IMR-90 (cell line): ENCODE measurements around the gene GUCY2C. TPM values are rescaled to one million over a fixed set of nuclear protein-coding genes. Genes with fewer than 3 reads are reported as not detected.

Experiments used
- ATAC-seq: fragments of 200-7000 bp; cut with Tn5 transposase; 2 replicates; pipeline ENCODE4 v1.9.1; 2020; ENCODE audit warnings: low read depth, mild to moderate bottlenecking, moderate library complexity
- BruUV-seq: library from RNA; stranded (reverse); fragments of 400-500 nt; replicated peaks from 2 replicates; lab custom pipeline; 2021; lab: Mats Ljungman, UMichigan
- CTCF ChIA-PET: fragments of 300-600 bp; formaldehyde crosslinking; extraction: SDS; loops from one replicate; lab custom pipeline; 2021; ENCODE audit warnings: antibody characterized with exemption; lab: Yijun Ruan, JAX
- POLR2A ChIA-PET: fragments of 300-600 bp; sonication (Branson Sonifier 250); formaldehyde crosslinking; loops from one replicate; lab custom pipeline; 2022; ENCODE audit warnings: antibody characterized with exemption; ENCODE audit not compliant: unreplicated experiment; lab: Charles Lee
- DNase-seq: peaks from one replicate; pipeline ENCODE4 v3.0.0; 2013
- H2AFZ ChIP-seq: replicated peaks from 2 replicates; pipeline ENCODE3; 2013; ENCODE audit warnings: low read length, mild to moderate bottlenecking; ENCODE audit not compliant: poor library complexity
- H2AK5ac ChIP-seq: 2 replicates; pipeline ENCODE4 v1.6.1; 2013; ENCODE audit warnings: low read depth, low read length, inconsistent platforms
- H2AK9ac ChIP-seq: replicated peaks from 2 replicates; pipeline ENCODE3; 2013; ENCODE audit warnings: mild to moderate bottlenecking, low read depth, low read length, moderate library complexity; ENCODE audit not compliant: poor library complexity
- H2BK120ac ChIP-seq: 2 replicates; pipeline ENCODE4 v1.6.1; 2013; ENCODE audit warnings: low read depth, low read length, inconsistent platforms
- H2BK15ac ChIP-seq: 3 replicates; pipeline ENCODE4 v1.6.1; 2013; ENCODE audit warnings: low read depth, low read length, inconsistent platforms
- H2BK20ac ChIP-seq: 2 replicates; pipeline ENCODE4 v1.6.1; 2013; ENCODE audit warnings: low read depth, mild to moderate bottlenecking, inconsistent platforms, low read length, moderate library complexity
- H2BK5ac ChIP-seq: 2 replicates; pipeline ENCODE4 v1.6.1; 2013; ENCODE audit warnings: mild to moderate bottlenecking, low read depth, low read length, inconsistent platforms; ENCODE audit not compliant: poor library complexity, severe bottlenecking
- H3K14ac ChIP-seq: replicated peaks from 2 replicates; pipeline ENCODE4 v1.6.1; 2013; ENCODE audit warnings: low read depth, low read length, inconsistent platforms
- H3K18ac ChIP-seq: 2 replicates; pipeline ENCODE4 v1.6.1; 2013; ENCODE audit warnings: low read depth, low read length, control low read depth
- H3K23ac ChIP-seq: 2 replicates; pipeline ENCODE4 v1.6.1; 2013; ENCODE audit warnings: low read depth, low read length, inconsistent platforms
- H3K27ac ChIP-seq: 2 replicates; pipeline ENCODE4 v1.5.1; 2013; ENCODE audit warnings: mild to moderate bottlenecking, control low read depth, low read length; ENCODE audit not compliant: insufficient read depth
- H3K27me3 ChIP-seq: 2 replicates; pipeline ENCODE4 v1.6.1; 2013; ENCODE audit warnings: low read length; ENCODE audit not compliant: control insufficient read depth, insufficient read depth
- H3K36me3 ChIP-seq: 2 replicates; pipeline ENCODE4 v1.6.1; 2013; ENCODE audit warnings: low read length, mixed read lengths; ENCODE audit not compliant: control insufficient read depth, insufficient read depth
- H3K4ac ChIP-seq: 2 replicates; pipeline ENCODE4 v1.6.1; 2013; ENCODE audit warnings: low read depth, low read length, inconsistent platforms
- H3K4me1 ChIP-seq: 2 replicates; pipeline ENCODE4 v1.6.1; 2013; ENCODE audit warnings: low read length, mixed read lengths; ENCODE audit not compliant: control insufficient read depth, insufficient read depth
- H3K4me2 ChIP-seq: 2 replicates; pipeline ENCODE4 v1.6.1; 2013; ENCODE audit warnings: low read depth, mild to moderate bottlenecking, control low read depth, low read length, moderate library complexity
- H3K4me3 ChIP-seq: 2 replicates; pipeline ENCODE4 v1.5.1; 2013; ENCODE audit warnings: low read depth, mild to moderate bottlenecking, control low read depth, low read length, moderate library complexity; ENCODE audit not compliant: insufficient read depth
- H3K56ac ChIP-seq: 2 replicates; pipeline ENCODE4 v1.6.1; 2013; ENCODE audit warnings: low read length, inconsistent platforms; ENCODE audit not compliant: insufficient read depth; ENCODE audit errors: extremely low read depth
- H3K79me1 ChIP-seq, 2 experiments: 2 replicates each; pipeline ENCODE4 v1.6.1; 2013; ENCODE audit warnings: low read length in 2 of 2, inconsistent platforms in 1 of 2, low read depth in 1 of 2
- H3K9ac ChIP-seq: 2 replicates; pipeline ENCODE4 v1.6.1; 2013; ENCODE audit warnings: low read depth, low read length, control low read depth
- H3K9me1 ChIP-seq: 2 replicates; pipeline ENCODE4 v1.6.1; 2013; ENCODE audit warnings: low read length, inconsistent platforms; ENCODE audit not compliant: insufficient read depth
- H3K9me3 ChIP-seq: 2 replicates; pipeline ENCODE4 v1.6.1; 2013; ENCODE audit warnings: low read length; ENCODE audit not compliant: control insufficient read depth, insufficient read depth
- H4K20me1 ChIP-seq: 2 replicates; pipeline ENCODE4 v1.6.1; 2013; ENCODE audit warnings: low read length, inconsistent platforms; ENCODE audit not compliant: insufficient read depth
- H4K5ac ChIP-seq: 2 replicates; pipeline ENCODE4 v1.6.1; 2013; ENCODE audit warnings: mild to moderate bottlenecking, low read depth, low read length, control low read depth
- H4K8ac ChIP-seq, 2 experiments: 2 replicates each; pipeline ENCODE4 v1.6.1; 2013; ENCODE audit warnings: low read depth in 2 of 2, low read length in 2 of 2, control low read depth in 1 of 2, inconsistent platforms in 1 of 2
- H4K91ac ChIP-seq: 2 replicates; pipeline ENCODE4 v1.6.1; 2013; ENCODE audit warnings: low read depth, low read length, inconsistent platforms; ENCODE audit not compliant: insufficient read depth
- MAFK ChIP-seq: IDR thresholded peaks from 2 replicates; pipeline ENCODE4 v1.6.1; 2012; ENCODE audit warnings: low read depth, low read length, improper control_type of control experiment
- MAZ ChIP-seq: IDR thresholded peaks from 2 replicates; pipeline ENCODE4 v1.6.1; 2012; ENCODE audit warnings: low read depth, mild to moderate bottlenecking, low read length, improper control_type of control experiment, moderate library complexity, borderline replicate concordance
- MXI1 ChIP-seq: IDR thresholded peaks from 2 replicates; pipeline ENCODE4 v1.6.1; 2012; ENCODE audit warnings: low read depth, mild to moderate bottlenecking, low read length, moderate library complexity, borderline replicate concordance
- NFE2L2 ChIP-seq: fragments of 150-350 bp; IDR thresholded peaks from 2 replicates; pipeline ENCODE4 v1.6.1; 2016; ENCODE audit warnings: low read depth, mild to moderate bottlenecking, low read length
- POLR2A ChIP-seq: IDR thresholded peaks from 2 replicates; pipeline ENCODE4 v1.6.1; 2012; ENCODE audit warnings: mild to moderate bottlenecking, low read depth, low read length
- RAD21 ChIP-seq: IDR thresholded peaks from 2 replicates; pipeline ENCODE4 v1.6.1; 2012; ENCODE audit warnings: low read length, improper control_type of control experiment
- RCOR1 ChIP-seq: IDR thresholded peaks from 2 replicates; pipeline ENCODE4 v1.6.1; 2012; ENCODE audit warnings: mild to moderate bottlenecking, low read length, improper control_type of control experiment; ENCODE audit not compliant: insufficient replicate concordance
- RFX5 ChIP-seq: IDR thresholded peaks from 2 replicates; pipeline ENCODE4 v1.8.0; 2012; ENCODE audit warnings: low read depth, mild to moderate bottlenecking, low read length, moderate library complexity
- WGBS, 2 experiments: methylation state at CpG; one replicate each; pipeline versions ENCODE4 v1.1.5 to v1.1.7; 2013; ENCODE audit warnings: missing lambda C conversion rate in 2 of 2; ENCODE audit not compliant: insufficient read length in 1 of 2; ENCODE audit errors: extremely low coverage in 2 of 2; 5-methylcytosine and 5-hydroxymethylcytosine counted together
- dilution Hi-C: fragments of 300-500 bp; cut with HindIII; formaldehyde crosslinking; loops from one replicate; pipeline ENCODE4 v1.14.3; 2018; ENCODE audit warnings: low sequenced_read_pairs; ENCODE audit not compliant: unreplicated experiment
- in situ Hi-C: fragments of 300-500 bp; cut with MboI; formaldehyde crosslinking; loops from 3 replicates; pipeline ENCODE4 v1.14.3; 2019; ENCODE audit warnings: low sequenced_read_pairs, inconsistent platforms, mixed read lengths
- intact Hi-C: fragments of 100-400 bp; cut with micrococcal nuclease; formaldehyde crosslinking; loops from 2 replicates; pipeline ENCODE4 v1.10.0; 2022
- polyA plus RNA-seq, 3 experiments: library from polyadenylated mRNA; depleted of rRNA; stranded (reverse); fragments of >200 nt; gene quantifications; 2 replicates each; pipeline ENCODE4 v1.2.3, GENCODE V29; 2012; ENCODE audit warnings: low replicate concordance in 1 of 3
- total RNA-seq: library from RNA; depleted of rRNA; stranded (reverse); fragments of >200 nt; gene quantifications from 2 replicates; pipeline ENCODE4 v1.2.3, GENCODE V29; 2012
- TF ChIP-seq, protein P1 (sequence below): fragments of 150-350 bp; IDR thresholded peaks from 2 replicates; pipeline ENCODE4 v1.6.1; 2017; ENCODE audit warnings: mild to moderate bottlenecking, antibody characterized with exemption, low read length, low read depth
- TF ChIP-seq, protein P2 (sequence below): fragments of 150-350 bp; IDR thresholded peaks from 2 replicates; pipeline ENCODE4 v1.6.1; 2016; ENCODE audit warnings: low read depth, mild to moderate bottlenecking, low read length, moderate library complexity, borderline replicate concordance
- TF ChIP-seq, protein P3 (sequence below): conservative IDR thresholded peaks from 2 replicates; pipeline ENCODE4 v1.5.1; 2012; ENCODE audit warnings: mild to moderate bottlenecking, low read depth, low read length, improper control_type of control experiment

GUCY2C gene
- total and polyA plus RNA-seq, 2 of the 4 experiments (the other 2 are of a cell fraction), result not detected

DNA sequence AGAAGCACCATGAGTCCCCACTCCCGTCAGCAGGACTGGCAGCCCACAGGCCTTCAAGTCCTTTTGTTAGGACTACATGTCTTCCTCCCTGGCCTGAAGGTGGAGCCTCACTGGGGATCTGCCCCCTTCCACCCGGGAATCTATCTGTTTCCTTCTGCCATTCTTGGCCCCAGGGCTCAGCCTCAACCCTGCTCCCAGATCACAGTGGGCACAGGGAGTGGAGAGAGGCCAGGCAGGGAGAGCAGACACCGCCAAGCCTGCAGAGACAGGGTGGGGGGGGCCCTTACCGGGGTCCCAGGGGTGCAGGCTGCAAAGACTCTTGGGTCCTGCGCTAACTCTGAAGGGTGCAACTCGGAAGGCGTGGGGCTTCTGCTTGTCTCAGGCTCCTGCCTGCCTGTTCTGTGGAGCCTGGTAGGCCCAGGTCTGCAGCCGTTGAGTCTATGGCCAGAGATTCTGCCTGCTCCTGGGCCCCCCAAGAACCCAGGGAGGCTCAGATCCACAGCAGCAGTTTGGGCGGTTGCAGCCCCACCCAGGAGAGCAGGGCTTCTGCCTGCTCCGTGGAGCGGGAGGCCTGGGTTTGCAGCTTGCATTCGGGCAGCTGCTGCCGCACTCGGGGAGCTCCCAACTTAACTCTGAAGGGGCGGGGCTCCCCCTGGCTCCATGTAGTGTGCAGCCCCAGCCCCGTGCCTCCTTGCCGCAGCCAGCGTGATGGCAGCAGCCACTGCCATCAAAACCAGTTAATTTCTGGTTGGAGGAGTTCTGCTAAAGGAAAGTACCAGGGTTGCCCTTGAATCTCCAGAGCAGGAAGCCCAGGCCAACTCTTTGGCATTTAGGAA lies 107.0 kb downstream of the GUCY2C start (continued):
- TF ChIP-seq, protein P1, sequence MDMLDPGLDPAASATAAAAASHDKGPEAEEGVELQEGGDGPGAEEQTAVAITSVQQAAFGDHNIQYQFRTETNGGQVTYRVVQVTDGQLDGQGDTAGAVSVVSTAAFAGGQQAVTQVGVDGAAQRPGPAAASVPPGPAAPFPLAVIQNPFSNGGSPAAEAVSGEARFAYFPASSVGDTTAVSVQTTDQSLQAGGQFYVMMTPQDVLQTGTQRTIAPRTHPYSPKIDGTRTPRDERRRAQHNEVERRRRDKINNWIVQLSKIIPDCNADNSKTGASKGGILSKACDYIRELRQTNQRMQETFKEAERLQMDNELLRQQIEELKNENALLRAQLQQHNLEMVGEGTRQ, result no peak

DNA sequence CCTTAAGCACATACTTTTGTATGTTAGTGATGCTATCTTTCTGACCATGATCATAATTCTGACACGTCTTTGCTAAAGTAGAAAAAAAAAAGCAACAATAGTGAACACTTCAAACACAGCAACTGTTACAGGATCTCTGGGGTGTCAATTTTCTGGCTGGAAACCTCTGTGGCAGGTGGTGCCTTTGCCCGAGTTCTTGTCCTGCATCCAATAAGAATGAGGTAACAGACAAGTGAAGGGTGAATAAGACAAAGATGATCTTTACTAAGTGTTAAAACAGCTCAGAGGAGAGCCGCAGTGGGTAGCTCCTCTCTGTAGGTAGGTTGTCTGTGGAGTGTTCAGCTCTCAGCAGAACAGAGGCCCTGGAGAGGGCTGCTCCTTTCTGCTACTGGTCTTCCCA lies 107.8 kb downstream of the GUCY2C start:
- H3K9ac ChIP-seq, result no peak overlapping the region
- no peak overlapping the region for H3K4me2 ChIP-seq
- dilution Hi-C loops, result no loop called here
- H3K4me1 ChIP-seq, result no peaks in the 10 kb centered on the region
- no peak for ATAC-seq
- BruUV-seq, result no TSS peak
- no peak overlapping the region for H3K23ac ChIP-seq
- no peak overlapping the region for H3K14ac ChIP-seq
- peaks cover 4% of the 10 kb centered on the region; the same call in 1 of the 2 replicates for H3K9me3 ChIP-seq
- in situ Hi-C loops, result no loop called here
- no peaks in the 10 kb centered on the region for H3K9me1 ChIP-seq
- no peak overlapping the region for H2BK15ac ChIP-seq
- H4K20me1 ChIP-seq, result no peaks in the 10 kb centered on the region
- ChIA-PET CTCF (no interaction called here), POLR2A (no interaction called here)
- no peak overlapping the region for H2AFZ ChIP-seq
- intact Hi-C loops, result no loop called here
- H3K56ac ChIP-seq, result no peak overlapping the region
- H4K8ac ChIP-seq, result no peak overlapping the region
- no peaks in the 10 kb centered on the region for H3K27me3 ChIP-seq
- no peak overlapping the region for H4K91ac ChIP-seq
- no peak overlapping the region for H2BK20ac ChIP-seq
- no peak overlapping the region for H3K4me3 ChIP-seq
- no peak overlapping the region for H2AK5ac ChIP-seq
- no peaks in the 10 kb centered on the region for H3K79me1 ChIP-seq
- WGBS, 2 experiments, result 80% methylated on average over 1 of the region's 3 CpGs; no CpG with 5 or more reads in 1 of the 2 experiments
- H3K36me3 ChIP-seq, result no peaks in the 10 kb centered on the region
- no peak overlapping the region for H3K27ac ChIP-seq
- no peak overlapping the region for H2BK5ac ChIP-seq
- H2AK9ac ChIP-seq, result no peak overlapping the region
- no peak overlapping the region for H2BK120ac ChIP-seq
- no peak overlapping the region for H4K5ac ChIP-seq
- no peak overlapping the region for H3K18ac ChIP-seq
- DNase-seq, result no peak
- H3K4ac ChIP-seq, result no peak overlapping the region
- TF ChIP-seq MXI1, result no peak
- TF ChIP-seq RAD21, result no peak
- TF ChIP-seq, protein P2, sequence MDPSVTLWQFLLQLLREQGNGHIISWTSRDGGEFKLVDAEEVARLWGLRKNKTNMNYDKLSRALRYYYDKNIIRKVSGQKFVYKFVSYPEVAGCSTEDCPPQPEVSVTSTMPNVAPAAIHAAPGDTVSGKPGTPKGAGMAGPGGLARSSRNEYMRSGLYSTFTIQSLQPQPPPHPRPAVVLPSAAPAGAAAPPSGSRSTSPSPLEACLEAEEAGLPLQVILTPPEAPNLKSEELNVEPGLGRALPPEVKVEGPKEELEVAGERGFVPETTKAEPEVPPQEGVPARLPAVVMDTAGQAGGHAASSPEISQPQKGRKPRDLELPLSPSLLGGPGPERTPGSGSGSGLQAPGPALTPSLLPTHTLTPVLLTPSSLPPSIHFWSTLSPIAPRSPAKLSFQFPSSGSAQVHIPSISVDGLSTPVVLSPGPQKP, result no peak
- TF ChIP-seq MAFK, result no peak
- TF ChIP-seq, protein P3, sequence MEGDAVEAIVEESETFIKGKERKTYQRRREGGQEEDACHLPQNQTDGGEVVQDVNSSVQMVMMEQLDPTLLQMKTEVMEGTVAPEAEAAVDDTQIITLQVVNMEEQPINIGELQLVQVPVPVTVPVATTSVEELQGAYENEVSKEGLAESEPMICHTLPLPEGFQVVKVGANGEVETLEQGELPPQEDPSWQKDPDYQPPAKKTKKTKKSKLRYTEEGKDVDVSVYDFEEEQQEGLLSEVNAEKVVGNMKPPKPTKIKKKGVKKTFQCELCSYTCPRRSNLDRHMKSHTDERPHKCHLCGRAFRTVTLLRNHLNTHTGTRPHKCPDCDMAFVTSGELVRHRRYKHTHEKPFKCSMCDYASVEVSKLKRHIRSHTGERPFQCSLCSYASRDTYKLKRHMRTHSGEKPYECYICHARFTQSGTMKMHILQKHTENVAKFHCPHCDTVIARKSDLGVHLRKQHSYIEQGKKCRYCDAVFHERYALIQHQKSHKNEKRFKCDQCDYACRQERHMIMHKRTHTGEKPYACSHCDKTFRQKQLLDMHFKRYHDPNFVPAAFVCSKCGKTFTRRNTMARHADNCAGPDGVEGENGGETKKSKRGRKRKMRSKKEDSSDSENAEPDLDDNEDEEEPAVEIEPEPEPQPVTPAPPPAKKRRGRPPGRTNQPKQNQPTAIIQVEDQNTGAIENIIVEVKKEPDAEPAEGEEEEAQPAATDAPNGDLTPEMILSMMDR, result no peak
- TF ChIP-seq MAZ, result no peak
- no peak for TF ChIP-seq RCOR1
- no peak for TF ChIP-seq RFX5
- TF ChIP-seq, protein P1, result no peak
- TF ChIP-seq NFE2L2, result no peak
- no peak for TF ChIP-seq POLR2A
